ENCODE measurements around the gene C9orf85. TPM values are rescaled to one million over a fixed set of nuclear protein-coding genes. Genes with fewer than 3 reads are reported as not detected.
"Not testable (repeated sequence)": the region's sequence is repeated elsewhere in the genome, so short reads cannot be mapped to it uniquely, and the experiment has no call there.

Gene C9orf85
- total RNA-seq, 1 donor: 11.2 TPM

GRCh38 chr9:71896761-71897160 is 14.7 kb upstream of the C9orf85 start:
- peaks cover 14% of the 10 kb centered on the region for H4K20me1 ChIP-seq (ENCODE audit: insufficient read depth, low read length)
- H3K27me3 ChIP-seq (ENCODE audit: insufficient read depth, low read length): no peaks in the 10 kb centered on the region
- no peaks in the 10 kb centered on the region for H3K9me3 ChIP-seq (ENCODE audit: low read depth, low read length)
- no peak for DNase-seq (ENCODE audit: insufficient read length, low spot score, missing footprints)
- no peak overlapping the region for H3K4me3 ChIP-seq (ENCODE audit: insufficient read depth, low read length)
- no peaks in the 10 kb centered on the region for H3K36me3 ChIP-seq (ENCODE audit: insufficient read depth, low read length)
- H2AFZ ChIP-seq (ENCODE audit: low read length): no peak overlapping the region
- H3K79me2 ChIP-seq (ENCODE audit: insufficient read depth, low read length): peaks cover 82% of the 10 kb centered on the region
- H3K4me2 ChIP-seq (ENCODE audit: insufficient read depth, low read length): no peak overlapping the region
- no peaks in the 10 kb centered on the region for H3K4me1 ChIP-seq (ENCODE audit: insufficient read depth, low read length)
- no peak for TF ChIP-seq CTCF (IDR thresholded peaks at IDR 0.05; ENCODE audit: extremely low read depth, low read depth, low read length)
- no peak overlapping the region for H3K27ac ChIP-seq (ENCODE audit: low read depth, low read length)

- no peak for DNase-seq (ENCODE audit: insufficient read length, low spot score, missing footprints)
- Histone ChIP-seq H4K20me1 (ENCODE audit: insufficient read depth, low read length) (peaks cover 14% of the 10 kb centered on the region), H2AFZ (ENCODE audit: low read length) (no peak overlapping the region), H3K4me2 (ENCODE audit: insufficient read depth, low read length) (no peak overlapping the region), H3K4me1 (ENCODE audit: insufficient read depth, low read length) (no peaks in the 10 kb centered on the region), H3K9me3 (ENCODE audit: low read depth, low read length) (no peaks in the 10 kb centered on the region), H3K4me3 (ENCODE audit: insufficient read depth, low read length) (no peak overlapping the region), H3K27me3 (ENCODE audit: insufficient read depth, low read length) (no peaks in the 10 kb centered on the region), H3K27ac (ENCODE audit: low read depth, low read length) (no peak overlapping the region), H3K36me3 (ENCODE audit: insufficient read depth, low read length) (no peaks in the 10 kb centered on the region), H3K79me2 (ENCODE audit: insufficient read depth, low read length) (peaks cover 88% of the 10 kb centered on the region)
- TF ChIP-seq CTCF (IDR thresholded peaks at IDR 0.05; ENCODE audit: extremely low read depth, low read depth, low read length): no peak
Measured at GRCh38 chr9:71897577-71897976, 13.9 kb upstream of the C9orf85 start.

GRCh38 chr9:71898756-71899155 is 12.7 kb upstream of the C9orf85 start:
- not testable (repeated sequence) for DNase-seq (ENCODE audit: insufficient read length, low spot score, missing footprints); H3K4me3 ChIP-seq (ENCODE audit: insufficient read depth, low read length); H3K4me2 ChIP-seq (ENCODE audit: insufficient read depth, low read length); H3K9me3 ChIP-seq (ENCODE audit: low read depth, low read length); H3K27me3 ChIP-seq (ENCODE audit: insufficient read depth, low read length); H3K4me1 ChIP-seq (ENCODE audit: insufficient read depth, low read length); H2AFZ ChIP-seq (ENCODE audit: low read length); H3K27ac ChIP-seq (ENCODE audit: low read depth, low read length); H3K36me3 ChIP-seq (ENCODE audit: insufficient read depth, low read length)
- Histone ChIP-seq H4K20me1 (ENCODE audit: insufficient read depth, low read length) (peaks cover 10% of the 10 kb centered on the region), H3K79me2 (ENCODE audit: insufficient read depth, low read length) (peaks cover 88% of the 10 kb centered on the region)

- no peak overlapping the region for H3K27ac ChIP-seq (ENCODE audit: low read depth, low read length)
- peaks cover 91% of the 10 kb centered on the region for H3K79me2 ChIP-seq (ENCODE audit: insufficient read depth, low read length)
- no peak for TF ChIP-seq CTCF (IDR thresholded peaks at IDR 0.05; ENCODE audit: extremely low read depth, low read depth, low read length)
- H3K36me3 ChIP-seq (ENCODE audit: insufficient read depth, low read length): peaks cover 4% of the 10 kb centered on the region
- H2AFZ ChIP-seq (ENCODE audit: low read length): no peak overlapping the region
- H4K20me1 ChIP-seq (ENCODE audit: insufficient read depth, low read length): peaks cover 12% of the 10 kb centered on the region
- H3K4me3 ChIP-seq (ENCODE audit: insufficient read depth, low read length): no peak overlapping the region
- H3K4me2 ChIP-seq (ENCODE audit: insufficient read depth, low read length): no peak overlapping the region
- no peak for DNase-seq (ENCODE audit: insufficient read length, low spot score, missing footprints)
- no peaks in the 10 kb centered on the region for H3K4me1 ChIP-seq (ENCODE audit: insufficient read depth, low read length)
- no peaks in the 10 kb centered on the region for H3K27me3 ChIP-seq (ENCODE audit: insufficient read depth, low read length)
- H3K9me3 ChIP-seq (ENCODE audit: low read depth, low read length): no peaks in the 10 kb centered on the region
Measured at GRCh38 chr9:71901695-71902597, 9.5 kb upstream of the C9orf85 start.
